ENCODE measurements around the gene SV2C. TPM values are rescaled to one million over a fixed set of nuclear protein-coding genes. Genes with fewer than 3 reads are reported as not detected.

The SV2C gene
- total and polyA plus RNA-seq, 2 of the 13 experiments (the other 11 are each of a cell fraction or from before 2014, with no cell fraction given) = not detected

DNA sequence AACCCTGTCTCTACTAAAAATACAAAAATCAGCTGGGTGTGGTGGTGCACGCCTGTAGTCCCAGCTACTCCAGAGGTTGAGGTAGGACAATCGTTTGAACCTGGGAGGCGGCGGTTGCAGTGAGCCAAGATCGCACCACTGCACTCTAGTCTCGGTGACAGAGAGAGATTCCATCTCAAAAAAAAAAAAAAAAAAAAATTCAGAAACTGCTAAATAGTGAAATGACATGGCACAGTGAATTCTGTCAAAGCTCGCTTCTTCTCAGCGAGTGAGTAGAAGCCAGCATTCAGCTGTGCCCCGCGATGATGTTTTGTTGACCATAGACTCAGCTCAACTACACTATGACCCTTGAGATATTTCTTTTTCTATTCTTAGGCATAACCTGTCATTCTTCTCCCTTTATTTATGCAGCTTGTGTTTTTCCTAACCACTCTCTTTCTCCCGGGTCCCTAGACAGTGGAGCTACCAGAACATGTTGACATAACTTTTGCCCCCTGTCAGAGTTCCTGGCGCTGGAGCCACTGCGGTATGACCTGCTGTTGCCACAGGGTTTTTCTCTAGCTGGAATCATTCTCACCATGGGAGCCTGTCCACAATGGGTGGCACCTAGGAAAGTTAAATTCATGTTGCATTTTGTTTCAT lies 306.5 kb downstream of the SV2C start (continued):
- TF ChIP-seq HCFC1 (IDR thresholded peaks at IDR 0.05; ENCODE audit: low read depth, low read length) (no peak), TEAD3 (CRISPR knock-in tag; optimal IDR thresholded peaks at IDR 0.05; ENCODE audit: borderline replicate concordance) (peak; percentile 87), STAG1 (CRISPR knock-in tag; IDR thresholded peaks at IDR 0.05) (peak; percentile 20), POGZ (CRISPR knock-in tag; IDR thresholded peaks at IDR 0.05) (peak; percentile 51), ZNF317 (CRISPR knock-in tag; IDR thresholded peaks at IDR 0.05) (0 out of 2 replicates have a peak, but pooled peaks have one; percentile 33), NR2F2 (IDR thresholded peaks at IDR 0.05; ENCODE audit: borderline replicate concordance, low read depth) (peak; percentile 78), MEF2D (CRISPR knock-in tag; IDR thresholded peaks at IDR 0.05) (peak; percentile 99), KDM5A (IDR thresholded peaks at IDR 0.05; ENCODE audit: borderline replicate concordance, low read length) (no peak), ZNF780A (CRISPR knock-in tag; IDR thresholded peaks at IDR 0.05) (no peak), TBX2 (CRISPR knock-in tag; IDR thresholded peaks at IDR 0.05; ENCODE audit: borderline replicate concordance) (peak; percentile 32; the same call in 1 of the 2 replicates), TFE3 (CRISPR knock-in tag; IDR thresholded peaks at IDR 0.05) (0 out of 2 replicates have a peak, but pooled peaks have one; percentile 50), HOXA7 (CRISPR knock-in tag; IDR thresholded peaks at IDR 0.05) (no peak), ARID4A (CRISPR knock-in tag; IDR thresholded peaks at IDR 0.05; ENCODE audit: borderline replicate concordance) (peak; percentile 19; the same call in 1 of the 2 replicates), CREB1 (IDR thresholded peaks at IDR 0.05) (no peak), CREB1 (CRISPR knock-in tag; IDR thresholded peaks at IDR 0.05) (peak; percentile 20; the same call in 1 of the 2 replicates), ARNTL (CRISPR knock-in tag; IDR thresholded peaks at IDR 0.05) (no peak), ZNF614 (CRISPR knock-in tag; IDR thresholded peaks at IDR 0.05; ENCODE audit: borderline replicate concordance) (peak; percentile 71; the same call in 1 of the 2 replicates), ZNF101 (CRISPR knock-in tag; IDR thresholded peaks at IDR 0.05; ENCODE audit: borderline replicate concordance, low read depth) (no peak)
- TF ChIP-seq, protein P1, sequence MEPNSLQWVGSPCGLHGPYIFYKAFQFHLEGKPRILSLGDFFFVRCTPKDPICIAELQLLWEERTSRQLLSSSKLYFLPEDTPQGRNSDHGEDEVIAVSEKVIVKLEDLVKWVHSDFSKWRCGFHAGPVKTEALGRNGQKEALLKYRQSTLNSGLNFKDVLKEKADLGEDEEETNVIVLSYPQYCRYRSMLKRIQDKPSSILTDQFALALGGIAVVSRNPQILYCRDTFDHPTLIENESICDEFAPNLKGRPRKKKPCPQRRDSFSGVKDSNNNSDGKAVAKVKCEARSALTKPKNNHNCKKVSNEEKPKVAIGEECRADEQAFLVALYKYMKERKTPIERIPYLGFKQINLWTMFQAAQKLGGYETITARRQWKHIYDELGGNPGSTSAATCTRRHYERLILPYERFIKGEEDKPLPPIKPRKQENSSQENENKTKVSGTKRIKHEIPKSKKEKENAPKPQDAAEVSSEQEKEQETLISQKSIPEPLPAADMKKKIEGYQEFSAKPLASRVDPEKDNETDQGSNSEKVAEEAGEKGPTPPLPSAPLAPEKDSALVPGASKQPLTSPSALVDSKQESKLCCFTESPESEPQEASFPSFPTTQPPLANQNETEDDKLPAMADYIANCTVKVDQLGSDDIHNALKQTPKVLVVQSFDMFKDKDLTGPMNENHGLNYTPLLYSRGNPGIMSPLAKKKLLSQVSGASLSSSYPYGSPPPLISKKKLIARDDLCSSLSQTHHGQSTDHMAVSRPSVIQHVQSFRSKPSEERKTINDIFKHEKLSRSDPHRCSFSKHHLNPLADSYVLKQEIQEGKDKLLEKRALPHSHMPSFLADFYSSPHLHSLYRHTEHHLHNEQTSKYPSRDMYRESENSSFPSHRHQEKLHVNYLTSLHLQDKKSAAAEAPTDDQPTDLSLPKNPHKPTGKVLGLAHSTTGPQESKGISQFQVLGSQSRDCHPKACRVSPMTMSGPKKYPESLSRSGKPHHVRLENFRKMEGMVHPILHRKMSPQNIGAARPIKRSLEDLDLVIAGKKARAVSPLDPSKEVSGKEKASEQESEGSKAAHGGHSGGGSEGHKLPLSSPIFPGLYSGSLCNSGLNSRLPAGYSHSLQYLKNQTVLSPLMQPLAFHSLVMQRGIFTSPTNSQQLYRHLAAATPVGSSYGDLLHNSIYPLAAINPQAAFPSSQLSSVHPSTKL (CRISPR knock-in tag; IDR thresholded peaks at IDR 0.05) = peak; percentile 86
- TF ChIP-seq, protein P2, sequence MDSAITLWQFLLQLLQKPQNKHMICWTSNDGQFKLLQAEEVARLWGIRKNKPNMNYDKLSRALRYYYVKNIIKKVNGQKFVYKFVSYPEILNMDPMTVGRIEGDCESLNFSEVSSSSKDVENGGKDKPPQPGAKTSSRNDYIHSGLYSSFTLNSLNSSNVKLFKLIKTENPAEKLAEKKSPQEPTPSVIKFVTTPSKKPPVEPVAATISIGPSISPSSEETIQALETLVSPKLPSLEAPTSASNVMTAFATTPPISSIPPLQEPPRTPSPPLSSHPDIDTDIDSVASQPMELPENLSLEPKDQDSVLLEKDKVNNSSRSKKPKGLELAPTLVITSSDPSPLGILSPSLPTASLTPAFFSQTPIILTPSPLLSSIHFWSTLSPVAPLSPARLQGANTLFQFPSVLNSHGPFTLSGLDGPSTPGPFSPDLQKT (CRISPR knock-in tag; IDR thresholded peaks at IDR 0.05; ENCODE audit: borderline replicate concordance) = no peak
